GM12864 (cell line): ENCODE results near the gene CFAP74.

Experiments
- DNase-seq: peaks from one replicate; pipeline ENCODE4 v3.0.0-alpha.2; 2011; ENCODE audit warnings: low read depth
- H3K4me3 ChIP-seq: 2 replicates; pipeline ENCODE4 v1.5.1; 2011; ENCODE audit warnings: mild to moderate bottlenecking, low read depth, low read length, control low read depth
- TF ChIP-seq, protein P1 (sequence below): IDR thresholded peaks from 2 replicates; pipeline ENCODE4 v1.5.1; 2011; ENCODE audit warnings: low read depth, mild to moderate bottlenecking, moderate library complexity, low read length, control low read depth, inconsistent platforms; ENCODE audit errors: missing control alignments

The CFAP74 gene

DNA sequence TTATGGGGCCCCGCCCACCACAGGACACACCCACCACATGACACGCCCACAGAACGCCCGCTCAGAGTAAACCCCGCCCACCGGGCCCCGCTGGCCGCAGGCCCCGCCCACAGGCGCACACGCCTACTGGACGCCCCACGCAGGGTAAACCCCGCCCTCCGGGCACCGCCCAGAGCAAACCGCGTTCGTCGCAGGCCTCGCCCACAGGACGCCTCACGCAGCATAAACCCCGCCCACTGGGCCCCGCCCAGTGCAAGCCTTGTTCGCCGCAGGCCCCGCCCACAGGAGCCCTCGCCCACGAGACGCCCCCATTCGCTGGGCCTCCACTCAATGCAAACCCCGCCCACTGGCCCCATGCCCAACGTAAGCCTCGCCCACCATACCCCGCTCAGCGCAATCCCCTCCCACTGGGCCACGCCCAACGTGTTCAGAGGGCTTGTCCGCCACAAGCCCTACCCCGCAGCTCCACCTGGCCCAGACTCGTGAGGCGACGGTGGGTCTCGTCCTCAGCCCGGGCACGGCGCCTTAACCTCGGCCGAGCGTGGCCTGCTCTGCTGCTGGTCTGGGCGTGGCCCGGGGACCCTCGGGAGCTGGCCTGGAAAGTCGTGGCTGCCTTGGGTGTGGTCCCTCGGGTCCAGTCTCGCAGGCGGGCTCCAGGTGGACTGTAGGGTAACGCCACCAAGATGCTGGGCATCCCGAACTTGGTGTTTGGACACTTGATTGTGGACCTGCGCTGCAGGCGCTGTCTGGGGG, 84.1 kb downstream of the CFAP74 start:
- TF ChIP-seq, protein P1, sequence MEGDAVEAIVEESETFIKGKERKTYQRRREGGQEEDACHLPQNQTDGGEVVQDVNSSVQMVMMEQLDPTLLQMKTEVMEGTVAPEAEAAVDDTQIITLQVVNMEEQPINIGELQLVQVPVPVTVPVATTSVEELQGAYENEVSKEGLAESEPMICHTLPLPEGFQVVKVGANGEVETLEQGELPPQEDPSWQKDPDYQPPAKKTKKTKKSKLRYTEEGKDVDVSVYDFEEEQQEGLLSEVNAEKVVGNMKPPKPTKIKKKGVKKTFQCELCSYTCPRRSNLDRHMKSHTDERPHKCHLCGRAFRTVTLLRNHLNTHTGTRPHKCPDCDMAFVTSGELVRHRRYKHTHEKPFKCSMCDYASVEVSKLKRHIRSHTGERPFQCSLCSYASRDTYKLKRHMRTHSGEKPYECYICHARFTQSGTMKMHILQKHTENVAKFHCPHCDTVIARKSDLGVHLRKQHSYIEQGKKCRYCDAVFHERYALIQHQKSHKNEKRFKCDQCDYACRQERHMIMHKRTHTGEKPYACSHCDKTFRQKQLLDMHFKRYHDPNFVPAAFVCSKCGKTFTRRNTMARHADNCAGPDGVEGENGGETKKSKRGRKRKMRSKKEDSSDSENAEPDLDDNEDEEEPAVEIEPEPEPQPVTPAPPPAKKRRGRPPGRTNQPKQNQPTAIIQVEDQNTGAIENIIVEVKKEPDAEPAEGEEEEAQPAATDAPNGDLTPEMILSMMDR: no peak
- H3K4me3 ChIP-seq: peak overlapping the region; percentile 59
- peak; percentile 92 for DNase-seq

DNA sequence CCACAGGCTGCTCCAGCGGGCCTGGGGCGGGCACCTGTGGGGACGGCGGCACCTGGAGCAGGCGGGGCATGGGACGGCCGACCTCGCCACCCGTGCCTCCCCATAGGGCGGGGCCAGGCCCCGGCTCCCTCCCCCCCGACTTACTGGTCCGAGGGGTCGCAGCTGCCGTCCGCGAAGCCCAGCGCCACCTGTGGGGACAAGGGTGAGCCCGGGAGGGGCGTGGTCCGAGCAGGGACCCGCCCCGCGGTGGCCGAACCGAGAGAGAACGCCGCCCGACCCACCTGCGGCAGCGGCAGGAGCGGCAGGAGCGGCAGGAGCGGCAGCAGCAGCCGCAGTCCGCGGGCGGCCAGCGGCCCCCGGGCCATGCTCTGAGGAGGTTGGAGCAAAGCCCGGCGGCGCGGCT, 84.7 kb downstream of the CFAP74 start, which contains the start of gene TMEM52:
Gene TMEM52 (minus strand): TSS at position 379 of the 403 bp plus-strand sequence. CDS start 14 bp downstream, at position 365.
- DNase-seq: no peak
- TF ChIP-seq, protein P1: no peak
- H3K4me3 ChIP-seq: peak within 1 kb of the TSS; percentile 59

DNA sequence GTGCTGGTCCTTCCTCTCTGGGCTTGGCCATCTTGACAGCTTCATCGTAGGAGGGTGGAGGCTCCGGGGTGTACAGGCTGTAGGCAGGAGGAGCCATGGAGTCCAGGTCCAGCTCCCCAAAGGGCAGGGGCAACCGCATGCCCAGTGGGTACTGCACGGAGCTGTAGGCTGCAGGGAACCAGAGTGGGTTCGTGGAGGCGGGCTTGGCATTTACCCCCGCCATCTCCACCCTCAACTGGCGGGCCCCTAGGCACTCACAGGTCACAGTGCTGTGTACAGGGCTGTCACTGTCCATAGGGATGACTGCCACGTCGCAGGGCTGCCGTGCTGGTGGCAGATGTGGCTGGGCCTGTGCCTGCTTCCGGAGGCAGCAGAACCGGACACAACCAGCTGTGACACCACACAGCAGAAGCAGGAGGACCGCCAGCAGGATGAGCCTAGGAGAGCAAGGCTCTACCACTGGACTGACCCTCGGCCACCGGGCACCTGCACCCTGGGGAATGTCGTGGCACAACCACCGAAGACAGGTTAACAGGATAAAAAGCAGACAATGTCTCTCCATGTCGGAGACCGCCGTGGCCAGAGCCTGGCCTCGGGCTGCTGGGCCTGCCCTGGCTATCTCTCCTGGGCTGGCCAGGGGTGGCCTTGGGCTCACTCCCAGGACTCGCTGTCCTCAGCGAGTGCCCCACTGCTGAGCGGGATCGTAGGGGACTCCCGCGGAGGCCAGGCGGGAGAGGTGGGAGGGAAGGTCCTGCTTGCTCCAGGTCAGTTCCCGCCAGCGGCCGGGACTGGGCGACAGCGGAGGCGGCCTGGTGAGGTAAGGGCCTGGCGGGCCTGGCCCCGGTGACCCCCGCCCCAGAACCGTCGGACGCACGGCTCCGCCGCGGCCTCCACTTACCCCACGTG, 85.3 kb downstream of the CFAP74 start:
- no peak for DNase-seq
- TF ChIP-seq, protein P1: no peak
- H3K4me3 ChIP-seq: peak overlapping the region; percentile 59

DNA sequence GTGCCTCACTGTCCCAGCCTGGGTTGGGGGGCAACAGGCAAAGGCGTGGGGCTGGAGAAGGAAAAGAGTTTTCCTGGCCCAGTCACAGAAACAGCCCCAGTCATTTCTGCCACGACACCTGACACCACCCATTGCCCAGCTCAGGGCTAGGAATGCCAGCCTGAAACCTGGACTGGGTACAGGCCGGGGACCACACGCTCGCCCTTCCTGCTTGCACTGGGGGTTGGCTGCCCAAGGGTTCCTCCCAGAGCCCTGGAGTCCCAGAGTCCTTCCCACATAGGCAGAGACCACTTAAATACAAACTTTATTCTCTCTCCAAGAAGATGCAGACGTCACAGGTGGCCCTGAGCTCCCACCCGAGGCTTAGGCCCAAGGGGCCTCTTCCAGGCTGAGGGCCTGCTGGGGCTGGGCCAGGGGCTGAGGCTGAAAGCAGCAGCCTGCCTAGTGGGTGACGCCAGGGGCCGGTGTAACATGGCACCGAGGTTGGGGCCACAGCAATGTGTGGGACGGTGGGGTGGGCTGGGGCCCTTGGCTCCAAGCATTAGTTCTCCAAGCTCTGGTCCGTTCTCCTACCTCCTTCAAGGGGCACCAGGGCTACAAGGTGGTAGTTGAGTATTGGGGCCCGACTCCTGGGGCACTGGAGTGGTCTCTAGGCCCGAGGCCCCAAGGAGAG, 86.1 kb downstream of the CFAP74 start:
- H3K4me3 ChIP-seq: no peak overlapping the region
- TF ChIP-seq, protein P1: no peak
- DNase-seq: no peak

GRCh38 chr1:1916851-1917251, 86.7 kb downstream of the CFAP74 start:
- DNase-seq: no peak
- no peak overlapping the region for H3K4me3 ChIP-seq
- TF ChIP-seq, protein P1: no peak

DNA sequence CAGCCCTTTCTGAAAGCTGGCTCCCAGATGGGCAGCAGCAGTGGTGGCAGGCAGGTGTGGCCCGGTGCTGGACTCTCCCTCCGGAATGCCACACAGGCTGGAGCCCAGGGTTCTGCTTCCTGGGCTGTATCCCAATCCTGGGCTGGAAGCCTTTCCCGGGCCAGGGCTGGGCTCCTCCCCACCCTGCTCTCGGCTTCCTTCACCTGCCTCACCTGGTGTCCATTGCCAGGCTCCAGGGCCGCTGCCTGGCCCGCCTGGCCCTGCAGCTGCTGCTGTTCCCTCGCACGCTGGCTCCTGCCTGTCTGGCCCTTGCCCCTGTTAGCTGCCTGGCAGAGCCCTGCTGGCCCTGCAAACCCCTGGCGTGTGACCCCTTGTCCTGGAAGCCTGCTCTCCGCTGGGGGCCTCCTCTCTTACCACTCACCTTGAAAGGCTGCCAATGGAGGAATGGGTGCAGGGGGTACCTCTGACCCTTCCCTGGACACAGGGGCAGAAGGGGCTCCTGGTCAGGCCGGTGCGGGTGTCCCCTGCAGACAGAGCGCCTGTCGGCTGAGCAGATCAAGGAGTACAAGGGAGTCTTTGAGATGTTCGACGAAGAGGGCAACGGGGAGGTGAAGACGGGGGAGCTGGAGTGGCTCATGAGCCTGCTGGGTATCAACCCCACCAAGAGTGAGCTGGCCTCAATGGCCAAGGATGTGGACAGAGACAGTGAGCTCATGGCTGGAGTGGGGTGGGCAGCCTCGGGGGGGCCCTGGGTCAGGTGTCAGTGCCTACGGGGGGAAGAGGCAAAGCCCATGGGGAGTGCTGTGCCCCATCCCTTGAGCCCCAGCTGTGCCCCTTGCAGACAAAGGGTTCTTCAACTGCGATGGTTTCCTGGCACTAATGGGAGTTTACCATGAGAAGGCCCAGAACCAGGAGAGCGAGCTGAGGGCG, 87.4 kb downstream of the CFAP74 start:
- TF ChIP-seq, protein P1: no peak
- no peak for DNase-seq
- no peak overlapping the region for H3K4me3 ChIP-seq
